ENCODE results near the gene RNF25.
"Not testable (repeated sequence)": the region's sequence is repeated elsewhere in the genome, so short reads cannot be mapped to it uniquely, and the experiment has no call there.

The RNF25 gene

DNA sequence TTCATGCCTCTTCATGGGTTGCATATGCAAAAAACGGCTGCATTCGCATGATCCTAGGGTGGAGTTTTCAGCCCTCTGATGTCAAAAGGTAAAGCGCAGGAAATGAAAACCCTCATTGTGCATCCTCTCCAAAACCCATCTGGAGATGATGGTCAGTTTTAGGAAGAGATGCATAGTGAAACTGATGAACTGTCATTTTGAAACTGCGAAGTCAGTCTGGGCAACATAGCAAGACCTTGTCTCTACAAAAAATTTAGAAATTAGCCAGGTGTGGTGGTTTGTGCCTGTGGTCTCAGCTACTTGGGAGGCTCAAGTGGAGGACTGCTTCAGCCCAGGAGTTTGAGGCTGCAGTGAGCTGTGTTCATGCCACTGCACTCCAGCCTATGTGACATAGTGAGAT, 36.3 kb upstream of the RNF25 start:
- TF ChIP-seq, protein P1, sequence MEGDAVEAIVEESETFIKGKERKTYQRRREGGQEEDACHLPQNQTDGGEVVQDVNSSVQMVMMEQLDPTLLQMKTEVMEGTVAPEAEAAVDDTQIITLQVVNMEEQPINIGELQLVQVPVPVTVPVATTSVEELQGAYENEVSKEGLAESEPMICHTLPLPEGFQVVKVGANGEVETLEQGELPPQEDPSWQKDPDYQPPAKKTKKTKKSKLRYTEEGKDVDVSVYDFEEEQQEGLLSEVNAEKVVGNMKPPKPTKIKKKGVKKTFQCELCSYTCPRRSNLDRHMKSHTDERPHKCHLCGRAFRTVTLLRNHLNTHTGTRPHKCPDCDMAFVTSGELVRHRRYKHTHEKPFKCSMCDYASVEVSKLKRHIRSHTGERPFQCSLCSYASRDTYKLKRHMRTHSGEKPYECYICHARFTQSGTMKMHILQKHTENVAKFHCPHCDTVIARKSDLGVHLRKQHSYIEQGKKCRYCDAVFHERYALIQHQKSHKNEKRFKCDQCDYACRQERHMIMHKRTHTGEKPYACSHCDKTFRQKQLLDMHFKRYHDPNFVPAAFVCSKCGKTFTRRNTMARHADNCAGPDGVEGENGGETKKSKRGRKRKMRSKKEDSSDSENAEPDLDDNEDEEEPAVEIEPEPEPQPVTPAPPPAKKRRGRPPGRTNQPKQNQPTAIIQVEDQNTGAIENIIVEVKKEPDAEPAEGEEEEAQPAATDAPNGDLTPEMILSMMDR (conservative IDR thresholded peaks at IDR 0.05; ENCODE audit: low read length) = no peak
- DNase-seq (ENCODE audit: low read depth) = no peak
- H3K4me3 ChIP-seq (ENCODE audit: low read length) = no peak overlapping the region

DNA sequence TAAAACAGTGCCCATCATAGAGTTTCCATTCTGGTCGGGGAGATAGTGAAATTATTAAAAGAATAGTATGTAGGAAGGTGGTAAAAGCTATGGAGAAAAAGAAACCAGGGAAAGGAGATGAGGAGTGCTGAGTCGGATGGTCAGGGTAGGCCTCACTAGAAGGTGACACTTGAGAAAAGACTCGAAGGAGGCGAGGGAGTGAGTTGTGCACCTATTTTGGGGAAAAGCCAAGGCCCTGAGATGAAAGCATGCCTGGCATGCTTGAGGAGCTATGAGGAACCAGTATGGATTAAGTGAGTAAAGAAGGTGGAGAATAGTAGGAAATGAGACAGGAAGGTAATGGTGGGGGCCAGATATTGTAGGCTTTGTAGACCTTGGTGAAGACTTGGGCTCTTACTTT, 31.5 kb upstream of the RNF25 start:
- TF ChIP-seq, protein P1 (conservative IDR thresholded peaks at IDR 0.05; ENCODE audit: low read length) = no peak
- DNase-seq (ENCODE audit: low read depth) = no peak
- no peak overlapping the region for H3K4me3 ChIP-seq (ENCODE audit: low read length)

DNA sequence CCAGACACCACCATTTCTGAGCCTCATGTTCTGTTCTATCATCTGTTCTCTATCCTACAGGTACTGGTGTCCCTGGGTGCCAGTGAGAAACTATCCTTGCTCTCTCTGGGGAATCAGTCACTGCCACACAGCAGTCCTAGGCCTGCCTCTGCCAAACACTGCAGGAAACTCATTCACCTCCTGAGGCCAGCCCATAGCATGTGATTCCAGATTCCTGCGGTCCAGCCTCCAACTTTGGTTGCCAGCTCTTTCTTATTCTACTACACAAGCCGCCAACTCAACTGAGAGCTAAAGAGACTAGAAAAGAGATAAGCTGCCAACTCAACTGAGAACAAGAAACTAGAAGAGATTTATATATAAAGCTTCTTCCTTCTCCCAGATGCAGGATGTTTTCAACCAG, 30.0 kb upstream of the RNF25 start:
- no peak for DNase-seq (ENCODE audit: low read depth)
- TF ChIP-seq, protein P1 (conservative IDR thresholded peaks at IDR 0.05; ENCODE audit: low read length) = no peak
- no peak overlapping the region for H3K4me3 ChIP-seq (ENCODE audit: low read length)

DNA sequence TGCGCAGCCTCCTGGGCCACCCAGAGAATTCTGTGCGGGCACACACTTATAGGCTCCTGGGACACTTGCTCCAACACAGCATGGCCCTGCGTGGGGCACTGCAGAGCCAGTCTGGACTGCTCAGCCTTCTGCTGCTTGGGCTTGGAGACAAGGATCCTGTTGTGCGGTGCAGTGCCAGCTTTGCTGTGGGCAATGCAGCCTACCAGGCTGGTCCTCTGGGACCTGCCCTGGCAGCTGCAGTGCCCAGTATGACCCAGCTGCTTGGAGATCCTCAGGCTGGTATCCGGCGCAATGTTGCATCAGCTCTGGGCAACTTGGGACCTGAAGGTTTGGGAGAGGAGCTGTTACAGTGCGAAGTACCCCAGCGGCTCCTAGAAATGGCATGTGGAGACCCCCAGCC, 27.1 kb upstream of the RNF25 start:
- DNase-seq (ENCODE audit: low read depth) = no peak
- TF ChIP-seq, protein P1 (conservative IDR thresholded peaks at IDR 0.05; ENCODE audit: low read length) = no peak

DNA sequence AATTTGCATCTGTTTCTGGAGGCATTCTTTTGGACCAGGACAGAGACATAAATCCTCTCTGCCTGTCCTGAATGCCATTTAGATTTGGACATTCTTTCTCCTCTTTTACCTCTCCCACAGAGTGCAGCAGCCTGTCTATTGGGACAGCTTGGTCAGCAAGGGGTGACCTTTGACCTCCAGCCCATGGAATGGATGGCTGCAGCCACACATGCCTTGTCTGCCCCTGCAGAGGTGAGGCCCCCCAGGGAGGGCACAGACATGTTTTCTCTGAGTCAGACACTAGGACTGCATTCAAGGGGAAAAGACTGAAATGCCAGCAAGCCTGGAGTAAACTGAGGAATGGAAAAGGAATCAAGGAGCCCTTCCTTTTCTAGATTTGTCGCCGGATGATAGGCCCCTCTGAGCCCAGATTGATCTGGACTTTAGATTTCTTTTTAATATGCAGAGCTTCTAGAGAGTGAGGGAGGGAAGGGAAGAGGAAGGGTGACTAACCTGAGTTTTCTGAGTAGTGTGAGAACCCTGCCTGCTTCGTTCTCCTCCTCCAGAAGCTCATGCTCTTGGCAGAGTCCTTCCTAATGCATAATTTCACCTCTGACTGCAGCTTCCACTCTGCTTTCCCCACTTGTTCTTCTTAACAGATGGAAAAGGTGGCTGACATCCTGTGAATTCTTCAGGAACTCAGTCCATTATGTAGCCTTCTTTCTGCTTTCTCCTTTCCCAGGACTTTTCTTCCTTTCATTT, 22.8 kb upstream of the RNF25 start:
- TF ChIP-seq, protein P1 (conservative IDR thresholded peaks at IDR 0.05; ENCODE audit: low read length) = no peak
- no peak for DNase-seq (ENCODE audit: low read depth)

More for the DNA sequence above, 27.1 kb upstream of the RNF25 start:
- H3K4me3 ChIP-seq (ENCODE audit: low read length) = no peak overlapping the region

DNA sequence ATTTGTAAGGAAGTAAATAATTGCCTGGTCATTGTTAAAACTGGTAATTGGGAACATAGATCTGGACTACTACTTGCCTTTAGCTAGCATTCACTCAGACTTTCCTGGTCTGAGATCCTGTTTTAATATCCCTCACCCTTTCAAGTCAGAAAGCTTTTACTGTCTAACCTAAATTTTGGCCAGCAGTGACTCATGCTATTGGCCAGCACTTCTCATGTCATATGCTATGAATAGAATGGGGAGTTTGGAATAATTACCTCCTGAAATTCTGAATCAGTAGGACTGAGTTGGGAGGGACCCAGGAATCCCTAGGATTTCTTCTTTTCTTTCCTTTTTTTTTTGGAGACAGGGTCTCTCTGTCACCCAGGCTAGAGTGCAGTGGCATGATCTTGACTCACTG, 19.4 kb upstream of the RNF25 start:
- H3K4me3 ChIP-seq (ENCODE audit: low read length) = no peak overlapping the region
- DNase-seq (ENCODE audit: low read depth) = peak; percentile 69
- TF ChIP-seq, protein P1 (conservative IDR thresholded peaks at IDR 0.05; ENCODE audit: low read length) = no peak

More for the DNA sequence above, 22.8 kb upstream of the RNF25 start:
- H3K4me3 ChIP-seq (ENCODE audit: low read length) = no peak overlapping the region

DNA sequence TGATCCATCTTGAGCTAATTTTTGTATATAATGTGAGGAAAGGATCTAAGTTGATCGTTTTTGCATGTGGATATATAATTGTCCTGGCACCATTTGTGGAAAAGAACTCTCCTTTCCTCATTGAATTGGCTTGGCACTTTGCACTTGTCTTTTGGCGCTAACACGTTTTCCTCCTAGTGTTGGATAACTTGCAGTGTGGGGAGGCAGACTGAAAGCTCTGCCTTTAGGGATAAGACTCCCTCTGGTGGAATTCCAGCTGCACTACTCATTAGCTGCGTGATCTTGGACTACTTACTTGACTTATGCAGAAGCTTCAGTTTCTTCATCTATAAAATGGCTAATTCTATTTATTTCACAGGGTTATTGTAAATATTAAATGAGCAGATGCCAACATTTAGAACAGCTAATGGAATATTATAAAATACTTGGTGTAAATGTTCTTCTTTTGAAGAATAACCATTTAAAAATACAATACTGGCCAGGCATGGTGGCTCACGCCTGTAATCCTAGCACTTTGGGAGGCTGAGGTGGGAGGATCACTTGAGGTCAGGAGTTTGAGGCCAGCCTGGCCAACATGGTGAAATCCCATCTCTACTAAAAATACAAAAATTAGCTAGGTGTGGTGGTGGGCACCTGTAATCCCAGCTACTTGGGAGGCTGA, 15.7 kb upstream of the RNF25 start:
- not testable (repeated sequence) for H3K4me3 ChIP-seq (ENCODE audit: low read length)
- DNase-seq (ENCODE audit: low read depth) = peak; percentile 85
- TF ChIP-seq, protein P1 (conservative IDR thresholded peaks at IDR 0.05; ENCODE audit: low read length) = peak; percentile 98
